Thoracic aorta (tissue), 2 donors: Measurements from ENCODE around the gene CLEC12A. TPM values are rescaled to one million over a fixed set of nuclear protein-coding genes. Genes with fewer than 3 reads are reported as not detected.

Source experiments
- ATAC-seq: fragments of 150-250 bp; one replicate; pipeline ENCODE4 v1.8.0; 2017; ENCODE audit warnings: low read depth; ENCODE audit not compliant: insufficient number of reproducible peaks, low FRiP score
- DNase-seq: peaks from one replicate; pipeline ENCODE4 v3.0.0-alpha.2; 2020; ENCODE audit warnings: low spot score
- H3K27ac ChIP-seq, 2 donors: fragments of 200-600 bp; sonication (generic); 1 replicate in 1 of 2; 2 replicates in 1 of 2; pipeline ENCODE4 v1.5.1; 2016; ENCODE audit warnings: mild to moderate bottlenecking in 2 of 2, moderate library complexity in 2 of 2
- H3K27me3 ChIP-seq: fragments of 200-600 bp; sonication (generic); replicated peaks from 2 replicates; pipeline ENCODE4 v1.6.0; 2016; ENCODE audit warnings: mild to moderate bottlenecking; ENCODE audit not compliant: insufficient read depth
- H3K36me3 ChIP-seq: fragments of 200-600 bp; sonication (generic); one replicate; pipeline ENCODE4 v1.5.1; 2016
- H3K4me1 ChIP-seq, 2 donors: fragments of 200-600 bp; sonication (generic); 1 replicate in 1 of 2; 2 replicates in 1 of 2; pipeline versions ENCODE4 v1.5.1 to v1.6.0; 2016; ENCODE audit warnings: low read depth in 2 of 2, mild to moderate bottlenecking in 1 of 2; ENCODE audit not compliant: control insufficient read depth in 1 of 2
- H3K4me3 ChIP-seq: fragments of 200-600 bp; sonication (generic); 2 replicates; pipeline ENCODE4 v1.5.1; 2016; ENCODE audit warnings: mild to moderate bottlenecking
- H3K9me3 ChIP-seq: fragments of 200-600 bp; sonication (generic); 2 replicates; pipeline ENCODE4 v1.5.1; 2016
- total RNA-seq, 2 donors: library from RNA; depleted of rRNA; stranded (reverse); fragments of >200 nt; gene quantifications; one replicate each; pipeline versions ENCODE4 v1.1.0 to v1.2.3, GENCODE V29; 2016
- TF ChIP-seq, protein P1 (sequence below): fragments of 200-600 bp; sonication (generic); IDR thresholded peaks from one replicate; pipeline ENCODE4 v1.5.1; 2019; ENCODE audit warnings: antibody characterized with exemption

The CLEC12A gene
- total RNA-seq, 2 donors from 2014 or later, result 0.42 to 1.1 TPM

DNA sequence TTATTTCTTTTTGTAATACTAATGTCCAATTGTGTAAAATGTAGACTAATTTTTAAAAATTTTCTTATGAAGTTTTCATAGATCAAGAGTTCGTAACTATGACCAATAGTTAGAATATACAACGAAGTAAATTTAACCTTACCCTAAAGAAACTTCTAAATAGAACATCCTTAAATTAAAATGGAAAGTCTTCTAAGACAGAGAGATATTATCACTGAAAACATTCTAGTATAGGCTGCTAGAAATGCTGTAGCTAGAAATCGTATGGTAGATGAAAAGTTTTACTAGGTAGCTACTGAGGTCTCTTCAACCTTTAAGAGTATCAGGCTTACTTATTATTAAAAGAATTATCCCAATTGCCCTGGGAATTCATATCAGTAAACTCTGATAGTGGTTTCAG, 40.0 kb upstream of the CLEC12A start:
- Histone ChIP-seq H3K4me1 (no peaks in the 10 kb centered on the region), H3K27ac (no peak overlapping the region), H3K36me3 (no peaks in the 10 kb centered on the region), H3K4me3 (no peak overlapping the region), H3K27me3 (no peaks in the 10 kb centered on the region), H3K9me3 (no peaks in the 10 kb centered on the region)
- ATAC-seq (no peak), DNase-seq (no peak)
- TF ChIP-seq, protein P1, sequence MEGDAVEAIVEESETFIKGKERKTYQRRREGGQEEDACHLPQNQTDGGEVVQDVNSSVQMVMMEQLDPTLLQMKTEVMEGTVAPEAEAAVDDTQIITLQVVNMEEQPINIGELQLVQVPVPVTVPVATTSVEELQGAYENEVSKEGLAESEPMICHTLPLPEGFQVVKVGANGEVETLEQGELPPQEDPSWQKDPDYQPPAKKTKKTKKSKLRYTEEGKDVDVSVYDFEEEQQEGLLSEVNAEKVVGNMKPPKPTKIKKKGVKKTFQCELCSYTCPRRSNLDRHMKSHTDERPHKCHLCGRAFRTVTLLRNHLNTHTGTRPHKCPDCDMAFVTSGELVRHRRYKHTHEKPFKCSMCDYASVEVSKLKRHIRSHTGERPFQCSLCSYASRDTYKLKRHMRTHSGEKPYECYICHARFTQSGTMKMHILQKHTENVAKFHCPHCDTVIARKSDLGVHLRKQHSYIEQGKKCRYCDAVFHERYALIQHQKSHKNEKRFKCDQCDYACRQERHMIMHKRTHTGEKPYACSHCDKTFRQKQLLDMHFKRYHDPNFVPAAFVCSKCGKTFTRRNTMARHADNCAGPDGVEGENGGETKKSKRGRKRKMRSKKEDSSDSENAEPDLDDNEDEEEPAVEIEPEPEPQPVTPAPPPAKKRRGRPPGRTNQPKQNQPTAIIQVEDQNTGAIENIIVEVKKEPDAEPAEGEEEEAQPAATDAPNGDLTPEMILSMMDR, result no peak

DNA sequence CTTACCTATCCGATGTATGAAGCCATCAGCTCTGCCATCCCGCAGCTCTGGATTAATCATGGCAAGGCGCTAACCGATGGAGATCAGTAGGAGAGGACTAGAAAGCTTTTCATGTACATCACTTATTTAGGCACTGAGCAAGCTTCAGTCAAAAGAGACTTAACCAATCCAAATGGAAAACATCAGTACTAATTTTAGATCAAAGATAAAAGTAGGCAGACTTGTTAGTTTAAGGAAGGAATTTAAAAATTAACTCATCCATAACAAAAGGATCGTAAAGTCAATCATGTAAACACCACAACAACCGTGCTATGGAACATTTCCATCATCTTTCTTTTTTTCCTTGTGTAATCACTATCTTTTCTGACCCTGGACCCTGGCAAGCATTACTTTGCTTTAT, 38.9 kb upstream of the CLEC12A start, which contains the start of gene CLEC2A:
Gene CLEC2A, minus strand, starts transcription at position 101 of the 400 bp plus-strand sequence. Its CDS starts 41 bp downstream, at position 60.
- Histone ChIP-seq H3K36me3 (no peaks in the 10 kb centered on the region), H3K27ac (no peak within 1 kb of the TSS), H3K27me3 (no peaks in the 10 kb centered on the region), H3K4me3 (no peak within 1 kb of the TSS), H3K4me1 (no peaks in the 10 kb centered on the region), H3K9me3 (no peaks in the 10 kb centered on the region)
- TF ChIP-seq, protein P1, result no peak
- DNase-seq (no peak), ATAC-seq (no peak)

DNA sequence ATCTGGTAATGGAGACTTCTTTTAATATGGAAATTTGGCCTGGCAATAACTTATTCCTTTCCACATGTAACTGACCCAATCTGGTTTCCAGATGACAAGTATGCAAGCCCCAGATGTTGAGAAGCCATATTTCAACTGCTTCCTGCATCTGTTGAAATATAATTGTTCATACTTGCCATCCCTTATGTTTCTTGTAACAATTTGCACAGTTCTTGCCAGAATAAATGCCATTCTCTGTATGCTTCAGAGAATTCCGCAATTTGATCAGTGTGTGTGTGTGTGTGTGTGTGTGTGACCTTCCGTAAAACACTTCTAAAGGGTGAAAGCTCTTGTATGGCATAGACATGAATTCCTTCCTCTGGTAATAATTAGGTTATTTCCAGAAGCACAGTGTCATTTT, 37.3 kb upstream of the CLEC12A start:
- H3K9me3 ChIP-seq, result no peaks in the 10 kb centered on the region
- TF ChIP-seq, protein P1, result no peak
- H3K27ac ChIP-seq, result no peak overlapping the region
- no peak for ATAC-seq
- no peak overlapping the region for H3K4me3 ChIP-seq
- H3K36me3 ChIP-seq, result no peaks in the 10 kb centered on the region
- DNase-seq, result no peak
- H3K27me3 ChIP-seq, result no peaks in the 10 kb centered on the region
- no peaks in the 10 kb centered on the region for H3K4me1 ChIP-seq

DNA sequence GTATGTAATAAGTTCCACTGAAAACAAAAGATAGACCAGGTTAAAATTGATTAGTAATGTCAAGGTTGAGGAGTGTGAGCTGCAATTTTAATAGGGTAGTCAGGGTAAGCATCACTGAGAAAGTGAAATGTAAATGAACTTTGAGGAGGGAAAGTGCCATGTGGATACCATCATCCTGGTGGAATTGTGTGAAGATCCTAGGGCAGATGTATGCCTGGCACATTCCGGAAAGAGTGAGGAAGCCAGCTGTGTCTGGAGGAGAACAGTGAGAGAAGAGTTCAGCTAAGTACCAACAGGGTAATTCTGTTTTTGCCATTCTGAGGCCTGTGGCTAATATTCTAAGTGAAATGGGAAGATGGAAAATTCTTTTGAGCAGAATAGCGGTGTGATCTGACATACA, 36.2 kb upstream of the CLEC12A start:
- TF ChIP-seq, protein P1, result no peak

DNA sequence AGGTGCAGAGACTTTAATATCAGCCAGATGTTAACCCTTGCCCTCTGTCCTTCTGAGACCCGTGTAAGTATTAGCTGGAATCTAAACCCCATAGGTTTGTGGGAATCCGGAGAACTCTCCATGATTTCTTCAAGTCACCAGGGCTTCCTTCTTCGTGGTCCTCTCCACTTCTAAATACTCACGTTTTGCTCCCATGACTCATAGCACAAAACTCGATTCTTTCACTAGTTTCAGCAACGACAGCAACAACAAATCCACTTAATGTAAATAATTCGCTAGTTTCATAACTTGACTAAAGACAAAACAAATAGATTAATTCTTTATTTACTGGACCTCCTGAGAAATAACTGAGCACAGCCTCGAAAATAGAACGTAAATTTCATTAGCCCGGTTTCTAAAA, 34.6 kb upstream of the CLEC12A start:
- no peaks in the 10 kb centered on the region for H3K27me3 ChIP-seq
- H3K36me3 ChIP-seq, result no peaks in the 10 kb centered on the region
- DNase-seq, result no peak
- no peak overlapping the region for H3K4me3 ChIP-seq
- no peak for ATAC-seq
- H3K27ac ChIP-seq, result no peak overlapping the region
- no peaks in the 10 kb centered on the region for H3K9me3 ChIP-seq
- H3K4me1 ChIP-seq, result no peaks in the 10 kb centered on the region
- TF ChIP-seq, protein P1, result no peak

More for the DNA sequence above, 36.2 kb upstream of the CLEC12A start:
- ATAC-seq (no peak), DNase-seq (no peak)
- Histone ChIP-seq H3K27ac (no peak overlapping the region), H3K36me3 (no peaks in the 10 kb centered on the region), H3K4me3 (no peak overlapping the region), H3K4me1 (no peaks in the 10 kb centered on the region), H3K9me3 (no peaks in the 10 kb centered on the region), H3K27me3 (no peaks in the 10 kb centered on the region)
